ENCODE results near the gene CRK.
"Not testable (repeated sequence)": the region's sequence is repeated elsewhere in the genome, so short reads cannot be mapped to it uniquely, and the experiment has no call there.

The CRK gene

DNA sequence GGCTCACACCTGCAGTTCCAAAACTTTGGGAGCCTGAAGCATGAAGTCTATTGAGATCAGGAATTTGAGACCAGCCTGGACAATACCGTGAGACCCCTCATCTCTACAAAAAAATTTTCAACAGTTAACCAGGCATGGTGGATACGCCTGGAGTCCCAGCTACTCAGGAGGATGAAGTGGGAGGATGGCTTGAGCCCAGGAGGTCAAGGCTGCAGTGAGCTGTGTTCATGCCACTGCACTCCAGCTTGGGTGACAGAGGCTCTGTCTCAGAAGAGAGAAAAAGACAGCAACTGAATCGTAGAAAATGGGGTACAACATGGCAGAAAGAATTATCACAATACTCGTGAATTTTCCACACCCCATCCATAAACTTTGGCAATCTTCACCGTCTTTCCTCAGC is 3.2 kb downstream of the CRK start:
- TF ChIP-seq, protein P1, sequence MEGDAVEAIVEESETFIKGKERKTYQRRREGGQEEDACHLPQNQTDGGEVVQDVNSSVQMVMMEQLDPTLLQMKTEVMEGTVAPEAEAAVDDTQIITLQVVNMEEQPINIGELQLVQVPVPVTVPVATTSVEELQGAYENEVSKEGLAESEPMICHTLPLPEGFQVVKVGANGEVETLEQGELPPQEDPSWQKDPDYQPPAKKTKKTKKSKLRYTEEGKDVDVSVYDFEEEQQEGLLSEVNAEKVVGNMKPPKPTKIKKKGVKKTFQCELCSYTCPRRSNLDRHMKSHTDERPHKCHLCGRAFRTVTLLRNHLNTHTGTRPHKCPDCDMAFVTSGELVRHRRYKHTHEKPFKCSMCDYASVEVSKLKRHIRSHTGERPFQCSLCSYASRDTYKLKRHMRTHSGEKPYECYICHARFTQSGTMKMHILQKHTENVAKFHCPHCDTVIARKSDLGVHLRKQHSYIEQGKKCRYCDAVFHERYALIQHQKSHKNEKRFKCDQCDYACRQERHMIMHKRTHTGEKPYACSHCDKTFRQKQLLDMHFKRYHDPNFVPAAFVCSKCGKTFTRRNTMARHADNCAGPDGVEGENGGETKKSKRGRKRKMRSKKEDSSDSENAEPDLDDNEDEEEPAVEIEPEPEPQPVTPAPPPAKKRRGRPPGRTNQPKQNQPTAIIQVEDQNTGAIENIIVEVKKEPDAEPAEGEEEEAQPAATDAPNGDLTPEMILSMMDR (IDR thresholded peaks at IDR 0.05): no peak
- no peaks in the 10 kb centered on the region for H3K9me3 ChIP-seq (ENCODE audit: control insufficient read depth, low read length)
- H3K27me3 ChIP-seq (ENCODE audit: control insufficient read depth, insufficient read depth, low read length): no peaks in the 10 kb centered on the region
- H3K36me3 ChIP-seq (ENCODE audit: control insufficient read depth, insufficient read depth, low read length): no peaks in the 10 kb centered on the region
- no peak overlapping the region for H3K4me2 ChIP-seq (ENCODE audit: low read length)
- H3K4me3 ChIP-seq (ENCODE audit: low read depth, low read length): no peak overlapping the region
- peaks cover 49% of the 10 kb centered on the region for H3K79me2 ChIP-seq
- no peak overlapping the region for H3K9ac ChIP-seq
- no peak overlapping the region for H3K27ac ChIP-seq
- H3K4me1 ChIP-seq: peaks cover 8% of the 10 kb centered on the region
- no peak overlapping the region for H2AFZ ChIP-seq

DNA sequence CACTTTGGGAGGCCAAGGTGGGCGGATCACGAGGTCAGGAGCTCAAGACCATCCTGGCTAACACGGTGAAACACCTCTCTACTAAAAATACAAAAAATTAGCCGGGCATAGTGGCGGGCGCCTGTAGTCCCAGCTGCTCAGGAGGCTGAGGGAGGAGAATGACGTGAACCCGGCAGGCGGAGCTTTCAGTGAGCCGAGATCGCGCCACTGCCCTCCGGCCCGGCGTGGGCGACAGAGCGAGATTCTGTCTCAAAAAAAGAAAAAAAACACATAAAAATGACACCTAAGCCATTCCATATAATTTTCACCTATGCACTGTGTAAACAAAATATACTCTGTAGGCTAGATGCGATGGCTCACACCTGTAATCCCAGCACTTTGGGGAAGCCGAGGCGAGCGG is 5.8 kb downstream of the CRK start:
- H3K9ac ChIP-seq; H3K4me2 ChIP-seq (ENCODE audit: low read length): not testable (repeated sequence)

DNA sequence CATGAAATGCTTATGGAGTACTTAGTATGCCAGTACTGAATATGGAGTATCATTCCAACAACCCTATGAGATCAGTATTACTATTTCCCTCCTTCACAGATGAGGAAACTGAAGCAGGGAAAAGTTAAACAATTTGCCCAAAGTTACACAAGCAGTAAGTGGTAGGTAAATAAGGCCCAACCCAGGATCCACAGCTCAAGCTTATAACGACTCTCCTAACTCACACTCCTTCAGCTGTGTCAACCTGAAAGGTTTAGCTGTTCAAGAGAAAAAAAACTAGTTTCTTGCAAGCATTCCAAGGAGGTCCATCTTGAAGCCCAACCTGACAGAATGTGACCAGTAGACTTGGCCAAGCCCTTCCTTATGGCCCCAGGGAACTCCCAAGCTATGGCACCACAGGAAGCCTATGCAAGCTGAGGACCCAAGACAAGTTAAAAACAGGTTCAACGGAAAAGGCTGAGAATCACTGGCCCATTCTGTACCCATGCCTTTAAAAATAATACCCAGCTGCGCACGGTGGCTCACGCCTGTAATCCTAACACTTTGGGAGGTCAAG is 6.5 kb downstream of the CRK start:
- Histone ChIP-seq H3K9me3 (ENCODE audit: control insufficient read depth, low read length) (no peaks in the 10 kb centered on the region), H3K36me3 (ENCODE audit: control insufficient read depth, insufficient read depth, low read length) (no peaks in the 10 kb centered on the region), H3K4me2 (ENCODE audit: low read length) (no peak overlapping the region), H3K79me2 (peaks cover 80% of the 10 kb centered on the region), H3K4me1 (peaks cover 3% of the 10 kb centered on the region), H2AFZ (no peak overlapping the region), H3K4me3 (ENCODE audit: low read depth, low read length) (no peak overlapping the region), H3K9ac (no peak overlapping the region), H3K27me3 (ENCODE audit: control insufficient read depth, insufficient read depth, low read length) (no peaks in the 10 kb centered on the region), H3K27ac (no peak overlapping the region)
- TF ChIP-seq, protein P1 (IDR thresholded peaks at IDR 0.05): no peak

More for the DNA sequence above, 5.8 kb downstream of the CRK start:
- peaks cover 74% of the 10 kb centered on the region for H3K79me2 ChIP-seq
- not testable (repeated sequence) for H3K9me3 ChIP-seq (ENCODE audit: control insufficient read depth, low read length); H3K4me3 ChIP-seq (ENCODE audit: low read depth, low read length); H3K27me3 ChIP-seq (ENCODE audit: control insufficient read depth, insufficient read depth, low read length); H3K4me1 ChIP-seq; H3K27ac ChIP-seq; H3K36me3 ChIP-seq (ENCODE audit: control insufficient read depth, insufficient read depth, low read length); H2AFZ ChIP-seq

DNA sequence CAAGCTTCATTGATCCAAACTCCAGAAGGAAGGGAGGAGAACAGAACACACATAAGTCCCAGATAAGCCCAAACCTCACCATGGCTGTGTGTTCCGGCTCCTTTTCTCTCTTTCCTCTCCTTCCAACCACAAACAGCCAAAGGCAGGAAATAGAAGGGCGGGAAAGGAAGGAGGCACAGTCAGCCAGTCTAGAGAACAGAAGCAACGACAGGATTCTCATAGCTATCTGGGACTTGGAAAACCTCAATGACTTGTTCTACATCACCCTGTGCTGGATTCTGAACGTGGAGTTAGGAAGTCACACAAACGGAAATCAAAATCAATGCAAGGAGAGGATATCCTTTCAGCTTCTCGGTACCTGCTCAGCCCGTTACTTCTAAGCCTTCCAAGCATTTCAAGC is 9.0 kb downstream of the CRK start:
- H3K4me3 ChIP-seq (ENCODE audit: low read depth, low read length): no peak overlapping the region
- peaks cover 88% of the 10 kb centered on the region for H3K79me2 ChIP-seq
- no peak overlapping the region for H3K4me2 ChIP-seq (ENCODE audit: low read length)
- H3K36me3 ChIP-seq (ENCODE audit: control insufficient read depth, insufficient read depth, low read length): no peaks in the 10 kb centered on the region
- TF ChIP-seq, protein P1 (IDR thresholded peaks at IDR 0.05): no peak
- no peaks in the 10 kb centered on the region for H3K9me3 ChIP-seq (ENCODE audit: control insufficient read depth, low read length)
- no peaks in the 10 kb centered on the region for H3K27me3 ChIP-seq (ENCODE audit: control insufficient read depth, insufficient read depth, low read length)
- H3K27ac ChIP-seq: peak overlapping the region; percentile 15
- peaks cover 3% of the 10 kb centered on the region for H3K4me1 ChIP-seq
- H2AFZ ChIP-seq: no peak overlapping the region
- H3K9ac ChIP-seq: no peak overlapping the region

DNA sequence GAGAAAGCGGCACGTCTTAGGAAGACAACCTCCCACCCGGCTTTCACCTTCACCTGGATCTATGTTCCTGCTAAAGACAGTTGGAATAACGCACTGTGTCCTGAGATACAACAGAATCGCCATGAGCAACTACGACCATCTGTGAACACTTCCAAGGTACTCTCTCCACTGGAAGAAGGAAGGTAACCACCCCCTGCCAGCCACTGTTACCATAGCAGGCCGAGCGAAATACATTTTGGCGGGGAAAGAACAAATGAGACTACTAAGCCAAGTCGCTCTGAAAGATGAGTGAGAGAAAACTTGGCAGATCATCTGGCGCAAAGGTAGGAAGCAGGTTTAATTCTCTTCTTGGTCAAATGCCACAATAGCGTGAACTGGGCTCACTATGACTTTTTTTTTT is 9.8 kb downstream of the CRK start:
- no peak overlapping the region for H3K27ac ChIP-seq
- peaks cover 3% of the 10 kb centered on the region for H3K4me1 ChIP-seq
- H3K27me3 ChIP-seq (ENCODE audit: control insufficient read depth, insufficient read depth, low read length): no peaks in the 10 kb centered on the region
- no peak overlapping the region for H3K9ac ChIP-seq
- H3K79me2 ChIP-seq: peaks cover 89% of the 10 kb centered on the region
- no peak overlapping the region for H3K4me3 ChIP-seq (ENCODE audit: low read depth, low read length)
- no peak overlapping the region for H3K4me2 ChIP-seq (ENCODE audit: low read length)
- TF ChIP-seq, protein P1 (IDR thresholded peaks at IDR 0.05): no peak
- no peaks in the 10 kb centered on the region for H3K9me3 ChIP-seq (ENCODE audit: control insufficient read depth, low read length)
- H2AFZ ChIP-seq: no peak overlapping the region
- H3K36me3 ChIP-seq (ENCODE audit: control insufficient read depth, insufficient read depth, low read length): no peaks in the 10 kb centered on the region

DNA sequence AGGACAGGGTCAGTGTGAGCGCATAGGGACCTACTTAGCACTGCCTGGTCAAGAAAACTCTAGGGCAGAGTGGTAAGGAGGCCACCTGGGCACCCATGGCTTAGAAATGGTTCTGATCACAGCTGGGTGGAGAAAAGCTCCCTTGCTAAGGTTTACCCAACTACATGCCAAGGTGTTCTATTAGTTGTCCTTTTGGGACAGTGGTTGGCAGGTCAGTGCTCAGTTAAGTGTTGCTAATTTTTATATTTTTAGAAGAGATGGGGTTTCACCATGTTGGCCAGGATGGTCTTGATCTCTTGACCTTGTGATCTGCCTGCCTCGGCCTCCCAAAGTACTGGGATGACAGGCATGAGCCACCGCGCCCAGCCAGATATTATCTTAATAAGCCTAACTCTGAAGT is 10.3 kb downstream of the CRK start:
- not testable (repeated sequence) for H3K9me3 ChIP-seq (ENCODE audit: control insufficient read depth, low read length)

DNA sequence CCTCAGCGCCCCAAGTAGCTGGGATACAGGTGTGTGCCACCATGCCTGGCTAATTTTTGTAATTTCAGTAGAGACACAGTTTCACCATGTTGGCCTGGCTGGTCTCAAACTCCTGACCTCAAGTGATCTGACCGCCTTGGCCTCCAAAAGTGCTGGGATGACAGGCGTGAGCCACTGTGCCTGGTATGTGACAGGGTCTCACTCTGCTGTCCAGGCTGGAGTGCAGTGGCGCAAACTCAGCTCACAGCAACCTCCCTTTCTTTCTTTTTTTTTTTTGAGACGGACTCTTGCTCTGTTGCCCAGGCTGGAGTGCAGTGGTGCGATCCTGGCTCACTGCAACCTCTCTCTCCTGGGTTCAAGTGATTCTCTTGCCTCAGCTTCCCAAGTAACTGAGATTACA is 13.3 kb downstream of the CRK start:
- not testable (repeated sequence) for H3K27ac ChIP-seq; H3K27me3 ChIP-seq (ENCODE audit: control insufficient read depth, insufficient read depth, low read length); H3K4me3 ChIP-seq (ENCODE audit: low read depth, low read length); H3K36me3 ChIP-seq (ENCODE audit: control insufficient read depth, insufficient read depth, low read length); H3K9ac ChIP-seq; H3K4me1 ChIP-seq; H3K9me3 ChIP-seq (ENCODE audit: control insufficient read depth, low read length); H2AFZ ChIP-seq; H3K4me2 ChIP-seq (ENCODE audit: low read length)
- peaks cover 85% of the 10 kb centered on the region for H3K79me2 ChIP-seq

More for the DNA sequence above, 10.3 kb downstream of the CRK start:
- H3K4me2 ChIP-seq (ENCODE audit: low read length); H3K27ac ChIP-seq; H3K27me3 ChIP-seq (ENCODE audit: control insufficient read depth, insufficient read depth, low read length); H3K4me3 ChIP-seq (ENCODE audit: low read depth, low read length); H3K36me3 ChIP-seq (ENCODE audit: control insufficient read depth, insufficient read depth, low read length); H3K4me1 ChIP-seq; H2AFZ ChIP-seq; H3K9ac ChIP-seq: not testable (repeated sequence)
- peaks cover 92% of the 10 kb centered on the region for H3K79me2 ChIP-seq
